Endothelial cell of umbilical vein (primary cell): ENCODE measurements around the gene OSBPL10.

Experiments used
- CTCF ChIP-seq, 2 donors: IDR thresholded peaks; 1 replicate in 1 of 2; 2 replicates in 1 of 2; pipeline ENCODE4 v1.5.1; 2011; ENCODE audit warnings: low read length in 2 of 2, mild to moderate bottlenecking in 2 of 2, moderate library complexity in 2 of 2, control low read depth in 1 of 2, inconsistent platforms in 1 of 2, low read depth in 1 of 2; ENCODE audit not compliant: insufficient read depth in 1 of 2; ENCODE audit errors: extremely low read depth in 1 of 2
- EZH2 ChIP-seq: IDR thresholded peaks from 2 replicates; pipeline ENCODE4 v1.6.1; 2012; ENCODE audit warnings: borderline replicate concordance, low read depth, mild to moderate bottlenecking, moderate library complexity, low read length, inconsistent platforms; ENCODE audit not compliant: severe bottlenecking
- MAX ChIP-seq: IDR thresholded peaks from 2 replicates; pipeline ENCODE4 v1.6.1; 2011; ENCODE audit not compliant: insufficient read depth, insufficient read length
- POLR2A ChIP-seq: IDR thresholded peaks from 2 replicates; pipeline ENCODE4 v1.6.1; 2012; ENCODE audit warnings: low read depth, mild to moderate bottlenecking, control low read depth, low read length

GRCh38 chr3:31871939-31872507, 109.0 kb downstream of the OSBPL10 start:
- no peak for TF ChIP-seq CTCF (IDR thresholded peaks at IDR 0.05; ENCODE audit: extremely low read depth in 1 of 2, insufficient read depth in 1 of 2, low read depth in 1 of 2, low read length in 2 of 2)
- TF ChIP-seq MAX = no peak
- no peak for TF ChIP-seq EZH2
- no peak for TF ChIP-seq POLR2A
